Measurements from ENCODE around the gene NEDD4.
"Not testable (repeated sequence)": the region's sequence is repeated elsewhere in the genome, so short reads cannot be mapped to it uniquely, and the experiment has no call there.

The NEDD4 gene

DNA sequence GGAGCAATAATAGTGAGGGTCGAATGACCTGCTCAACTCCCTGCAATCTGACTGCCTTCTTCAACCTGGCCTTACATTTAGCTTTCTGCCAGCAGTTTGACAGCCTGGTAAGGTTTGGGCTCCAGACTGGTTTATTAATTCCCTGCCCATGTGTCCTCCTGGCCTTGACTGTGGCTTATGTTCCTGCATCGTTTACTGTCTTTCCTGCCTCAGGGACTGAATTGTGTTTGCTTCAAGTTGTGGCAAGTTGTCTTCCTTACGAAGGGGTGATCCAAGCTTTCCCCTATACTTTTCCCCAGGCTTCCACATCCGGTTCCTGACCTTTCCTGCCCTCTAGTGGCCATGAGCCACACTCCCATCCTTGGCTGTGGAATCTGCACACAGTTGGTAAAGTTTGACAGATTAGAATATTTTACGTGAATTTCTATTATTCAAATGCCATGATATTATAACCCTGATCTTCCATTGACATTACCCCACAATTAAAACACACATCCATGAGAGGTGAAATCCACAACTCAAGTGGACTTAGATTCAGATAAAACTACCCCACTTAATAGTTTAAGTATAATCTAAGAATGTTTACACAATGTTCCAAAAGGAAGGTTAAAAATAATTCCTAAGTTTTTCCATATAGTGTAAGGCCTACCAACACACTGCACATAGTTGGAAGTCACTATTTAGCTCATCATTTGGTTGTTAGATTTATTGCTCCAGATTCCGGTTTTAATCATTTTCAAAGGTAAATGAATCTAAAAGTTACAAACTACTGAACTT lies 95.7 kb downstream of the NEDD4 start:
- DNase-seq (ENCODE audit: low read depth in 3 of 3): no peak

DNA sequence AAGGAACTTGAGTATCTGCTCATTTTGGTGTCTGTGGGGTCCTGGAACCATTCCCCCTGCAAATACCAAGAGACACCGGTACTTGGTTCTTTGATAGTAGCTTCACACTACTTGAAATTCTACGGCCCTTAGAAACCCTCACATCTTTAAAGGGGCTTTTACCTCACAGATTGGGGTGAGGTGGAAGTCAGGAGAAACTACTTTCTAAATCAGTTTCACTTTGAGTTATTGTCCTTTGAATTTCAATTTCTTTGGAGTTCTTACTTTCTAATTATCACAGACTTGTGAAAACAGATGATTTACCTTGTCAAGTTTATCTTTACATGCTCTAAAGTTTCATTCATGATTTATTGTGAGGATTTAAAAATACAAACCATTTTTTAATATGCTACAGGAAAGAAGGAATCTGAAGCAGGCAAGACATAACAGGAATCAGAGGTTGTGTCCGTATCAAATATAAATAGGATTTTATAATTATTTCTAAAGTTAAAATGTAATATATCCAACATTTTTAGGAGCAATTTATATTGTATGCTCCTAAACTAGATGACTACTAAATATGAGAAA lies 98.9 kb downstream of the NEDD4 start:
- DNase-seq (ENCODE audit: low read depth in 3 of 3): no peak

DNA sequence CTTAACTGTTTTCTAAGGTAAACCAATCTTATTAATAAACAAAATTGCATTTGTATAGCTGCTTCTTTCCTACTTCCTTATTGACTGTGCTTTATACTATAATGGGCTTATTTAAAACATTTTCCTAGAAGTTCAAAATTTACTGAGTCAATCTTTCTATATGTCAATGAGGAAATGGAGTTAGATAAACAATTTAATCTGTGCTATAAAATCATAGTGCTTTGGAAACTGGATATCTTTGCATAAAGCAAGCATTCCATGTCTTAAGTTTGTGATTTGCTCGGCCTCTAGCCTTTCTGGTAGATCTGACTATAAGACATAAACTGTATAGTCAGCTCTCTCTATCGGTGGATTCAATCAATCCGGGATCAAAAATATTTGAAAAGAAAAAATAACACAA lies 99.6 kb downstream of the NEDD4 start:
- no peak for DNase-seq (ENCODE audit: low read depth in 3 of 3)

DNA sequence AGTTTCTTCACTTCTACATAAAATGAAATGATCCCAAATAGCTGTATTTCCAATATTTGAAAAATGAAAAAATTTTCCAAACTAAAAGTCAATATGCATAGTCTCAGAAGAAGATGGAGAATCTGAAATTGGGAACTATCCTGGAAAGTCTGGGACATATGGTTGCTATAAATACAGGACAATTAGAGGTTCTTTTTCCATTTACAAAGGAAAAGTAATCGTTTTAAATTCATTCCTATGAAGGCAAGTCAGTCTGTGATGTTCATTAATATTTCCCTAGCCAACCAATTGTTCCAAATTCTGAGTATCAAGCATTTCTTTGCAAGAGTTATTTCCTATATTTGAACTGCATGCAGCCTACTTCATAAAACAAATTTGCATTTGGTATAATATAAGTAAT lies 102.2 kb downstream of the NEDD4 start:
- DNase-seq (ENCODE audit: low read depth in 3 of 3): no peak

DNA sequence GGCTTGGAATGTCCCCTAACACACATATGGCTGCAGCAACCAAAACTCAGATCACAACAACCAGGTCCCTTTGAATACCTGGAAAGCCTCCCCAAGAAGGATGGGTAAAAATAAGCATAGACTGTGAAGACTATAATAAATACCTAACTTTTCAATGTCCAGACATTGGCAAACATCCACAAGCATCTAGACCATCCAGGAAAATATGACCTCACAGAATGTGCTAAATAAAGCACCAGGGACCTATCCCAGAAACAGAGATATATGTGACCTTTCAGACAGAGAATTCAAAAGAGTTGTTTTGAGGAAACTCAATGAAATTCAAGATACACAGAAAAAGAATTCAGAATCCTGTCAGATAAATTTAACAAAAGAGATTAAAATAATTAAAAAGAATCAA lies 109.2 kb downstream of the NEDD4 start:
- no peak for DNase-seq (ENCODE audit: low read depth in 3 of 3)

DNA sequence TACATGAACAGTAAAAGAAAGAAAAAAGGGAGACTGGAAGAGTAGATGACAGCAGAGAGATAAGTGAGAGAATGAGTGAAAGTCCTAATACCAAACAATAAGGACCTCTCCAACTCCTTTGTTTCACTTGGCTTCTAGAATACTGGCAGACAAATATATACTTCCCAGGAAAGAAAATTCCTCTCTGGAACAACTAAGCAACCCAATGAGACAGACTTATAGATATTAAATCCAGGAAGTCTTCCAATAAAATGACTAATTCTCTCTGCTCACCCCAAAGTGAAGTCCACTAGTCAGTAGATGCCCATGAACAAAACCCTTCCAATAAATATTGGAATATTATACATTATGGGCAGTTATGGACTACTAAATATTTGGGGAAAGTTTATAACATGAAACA lies 114.2 kb downstream of the NEDD4 start:
- no peak for DNase-seq (ENCODE audit: low read depth in 3 of 3)

DNA sequence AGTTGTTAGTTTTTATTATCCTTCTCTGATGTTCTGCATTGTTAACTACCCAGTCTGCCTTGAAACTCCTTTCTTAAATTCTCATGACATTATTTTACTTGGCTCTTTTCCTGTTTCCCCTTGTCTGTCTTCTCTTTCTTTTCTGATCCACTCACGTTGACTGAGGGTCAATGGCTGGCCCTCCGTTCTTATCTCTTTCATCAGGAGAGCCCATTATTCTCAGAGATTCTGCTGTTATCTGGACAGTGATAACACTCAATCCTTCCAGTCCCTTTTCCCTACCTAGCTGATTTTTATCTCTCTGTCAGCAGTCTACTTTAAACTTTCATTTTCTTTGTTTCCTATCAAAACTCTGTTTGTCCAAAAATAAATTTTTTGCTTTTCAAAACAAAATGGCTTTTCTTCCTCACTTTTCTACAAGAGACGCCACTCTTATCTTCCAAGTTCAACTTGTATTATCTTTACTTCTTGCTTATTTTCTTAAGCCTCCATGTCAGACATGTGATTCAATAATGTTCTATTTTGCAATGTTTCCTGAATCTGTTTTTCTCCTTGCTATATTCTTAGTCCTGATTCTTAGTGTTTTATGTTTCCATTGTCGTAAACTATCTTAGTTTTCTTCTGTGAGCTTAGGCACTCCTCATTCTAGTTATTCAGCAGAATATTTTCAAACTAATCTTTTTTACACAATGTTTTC lies 120.2 kb downstream of the NEDD4 start:
- DNase-seq (ENCODE audit: low read depth in 3 of 3): no peak

DNA sequence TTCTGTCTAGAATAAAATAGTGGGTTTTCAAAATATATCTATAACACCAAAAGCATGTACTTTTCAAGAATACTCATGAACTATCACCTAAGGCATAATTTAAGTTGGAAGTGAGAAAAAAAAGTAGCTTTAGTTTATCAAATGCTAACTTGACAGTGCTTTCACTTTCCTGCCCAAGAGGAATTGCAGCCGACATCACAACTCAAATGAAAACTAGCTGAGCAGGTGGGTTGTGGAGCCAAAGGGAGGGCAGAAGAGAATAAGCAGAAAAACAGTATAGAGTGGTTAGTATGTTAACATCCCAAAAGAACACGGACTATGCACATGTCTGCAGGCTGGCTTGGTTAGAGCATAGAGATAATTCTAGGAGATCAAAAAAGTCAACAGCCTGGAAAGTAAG lies 120.9 kb downstream of the NEDD4 start:
- DNase-seq (ENCODE audit: low read depth in 3 of 3): no peak

DNA sequence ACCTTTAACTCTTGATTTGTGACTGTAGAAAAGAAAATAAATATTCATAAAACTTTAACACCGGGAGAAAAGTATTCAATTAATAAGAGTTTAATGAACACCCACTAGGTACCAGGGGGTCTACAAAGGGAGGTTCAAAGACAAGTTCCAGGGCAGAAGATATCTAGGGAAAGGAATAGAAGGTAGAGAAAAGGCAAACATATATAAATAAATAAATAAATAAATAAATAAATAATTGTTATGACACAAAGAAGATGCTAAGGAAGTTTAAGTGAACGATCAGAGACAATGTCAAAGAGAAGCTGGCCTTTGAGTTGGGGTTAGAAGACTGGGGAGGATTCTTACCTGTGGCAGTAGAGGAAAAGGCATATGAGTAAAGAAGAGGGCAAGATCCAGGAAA lies 123.8 kb downstream of the NEDD4 start:
- no peak for DNase-seq (ENCODE audit: low read depth in 3 of 3)

DNA sequence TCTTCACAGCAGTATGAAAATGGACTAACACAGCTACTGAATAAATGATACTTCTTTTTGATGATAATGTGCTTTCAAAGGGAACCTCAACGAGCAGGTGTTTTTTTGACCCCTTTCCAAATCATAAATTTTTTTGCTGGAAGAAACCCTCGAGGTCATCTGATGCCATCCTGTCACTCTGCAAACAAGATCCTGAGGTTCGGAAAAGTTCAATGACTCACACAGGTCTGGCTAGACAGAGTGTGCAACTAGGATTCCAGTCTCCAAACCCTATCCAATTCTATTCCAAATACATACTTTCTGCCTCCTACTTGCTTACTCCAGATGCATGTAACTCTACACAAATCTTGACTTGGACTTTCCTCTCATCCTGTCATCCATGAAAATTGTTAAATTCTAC lies 124.7 kb downstream of the NEDD4 start:
- DNase-seq (ENCODE audit: low read depth in 3 of 3): no peak

DNA sequence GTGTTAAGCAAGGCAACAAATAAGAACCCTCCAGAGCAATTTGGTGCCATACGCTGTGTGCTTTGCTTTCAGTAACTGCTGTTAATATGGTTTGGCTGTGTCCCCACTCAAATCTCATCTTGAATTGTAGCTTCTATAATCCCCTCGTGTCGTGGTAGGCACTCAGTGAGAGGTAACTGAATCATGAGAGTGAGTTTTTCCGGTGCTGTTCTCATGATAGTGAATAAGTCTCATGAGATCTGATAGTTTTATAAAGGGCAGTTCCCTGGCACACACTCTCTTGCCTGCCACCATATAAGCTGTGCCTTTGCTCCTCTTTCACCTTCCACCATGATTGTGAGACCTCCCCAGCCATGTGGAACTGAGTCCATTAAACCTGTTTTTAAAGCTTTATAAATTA lies 125.1 kb downstream of the NEDD4 start:
- DNase-seq (ENCODE audit: low read depth in 3 of 3): not testable (repeated sequence)

DNA sequence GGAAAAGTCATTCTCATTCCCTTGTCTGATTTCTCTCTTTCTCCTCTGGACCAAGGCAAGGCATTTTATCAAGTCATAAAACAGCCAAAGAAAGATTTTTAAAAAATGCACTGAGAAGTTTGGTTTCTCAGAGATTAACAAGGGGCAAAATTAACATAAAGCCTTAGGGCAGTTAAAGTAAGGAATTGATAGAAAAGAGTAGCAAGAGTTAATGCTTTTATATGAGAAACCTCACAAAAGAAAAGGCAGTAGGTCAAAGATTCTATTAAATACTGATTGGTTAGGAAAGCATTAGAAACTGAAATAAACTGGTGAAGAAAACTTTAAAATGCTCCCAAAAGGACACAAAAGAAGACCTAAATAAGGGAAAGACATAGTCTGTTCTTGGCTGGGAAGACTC lies 129.5 kb downstream of the NEDD4 start:
- no peak for DNase-seq (ENCODE audit: low read depth in 3 of 3)

DNA sequence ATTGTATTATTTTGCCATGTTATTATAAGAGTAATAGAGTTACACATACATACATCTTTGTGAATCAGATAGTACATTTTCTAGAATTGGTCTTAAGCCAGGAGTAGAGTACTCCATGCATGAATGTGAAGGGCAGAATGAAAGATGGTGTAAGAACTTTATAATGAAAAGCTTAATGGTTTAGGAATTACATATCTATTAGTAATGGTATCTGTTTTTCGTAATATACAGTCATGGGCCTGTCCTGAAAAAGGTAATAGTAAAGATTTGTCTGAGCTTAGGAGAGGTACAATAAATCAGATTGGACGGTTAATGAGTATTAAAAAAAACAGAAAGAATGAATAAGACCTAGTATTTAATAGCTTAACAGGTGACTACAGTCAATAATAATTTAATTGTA lies 132.3 kb downstream of the NEDD4 start:
- DNase-seq (ENCODE audit: low read depth in 3 of 3): no peak

DNA sequence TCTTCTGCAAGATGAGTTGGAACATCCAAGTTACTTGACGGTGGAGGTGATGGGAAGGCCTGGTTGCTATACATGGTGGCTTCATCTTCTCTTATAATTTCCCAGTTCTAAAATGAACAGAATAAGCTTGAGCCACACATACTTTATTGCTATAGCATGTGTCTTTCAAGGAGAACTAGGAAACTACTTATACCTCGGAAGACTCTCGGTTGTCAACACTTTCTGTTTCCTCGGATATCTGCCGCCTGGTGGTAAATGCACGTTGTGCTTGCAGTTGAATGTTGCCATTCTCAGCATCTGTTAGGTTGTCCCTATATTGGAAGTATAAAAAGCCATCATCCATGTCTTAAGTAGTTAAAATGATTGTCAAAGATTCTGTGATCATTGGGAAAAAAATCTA lies 132.9 kb downstream of the NEDD4 start:
- no peak for DNase-seq (ENCODE audit: low read depth in 3 of 3)

DNA sequence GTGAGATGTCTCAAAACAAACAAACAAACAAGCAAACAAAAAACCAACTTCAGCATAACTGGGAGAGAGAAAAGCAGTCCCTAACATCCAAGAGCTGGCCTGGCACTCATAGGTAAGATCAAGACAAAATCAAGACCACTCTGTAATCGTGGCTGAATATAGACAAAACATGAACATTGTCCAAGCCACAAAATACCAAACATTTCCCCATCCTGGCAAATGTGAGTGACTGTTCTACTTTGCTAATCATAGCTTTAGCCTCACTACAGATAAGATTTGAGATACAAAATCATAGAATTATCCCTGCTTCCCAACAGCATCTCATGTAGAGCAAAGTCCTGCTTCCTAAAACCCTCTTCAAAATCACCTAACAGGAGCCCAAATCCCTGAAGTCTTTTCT lies 133.7 kb downstream of the NEDD4 start:
- no peak for DNase-seq (ENCODE audit: low read depth in 3 of 3)

DNA sequence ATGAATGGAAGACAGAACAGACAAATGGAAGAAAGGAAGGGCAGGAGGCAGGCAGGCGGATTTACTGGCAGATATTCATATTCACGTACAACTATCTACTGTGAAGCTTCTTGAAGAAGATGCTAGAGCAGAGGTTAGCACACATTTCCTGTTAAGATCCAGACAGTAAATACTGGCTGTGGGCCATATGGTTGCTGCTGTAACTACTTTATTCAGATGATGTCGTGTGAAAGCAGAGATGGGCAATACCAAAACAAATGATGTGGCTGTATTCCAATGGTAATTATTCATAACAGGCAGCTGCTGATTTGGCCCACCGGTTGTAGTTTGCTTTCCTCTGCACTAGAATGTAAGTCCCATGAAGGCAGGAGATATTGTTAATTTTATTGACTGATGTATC lies 134.8 kb downstream of the NEDD4 start:
- DNase-seq (ENCODE audit: low read depth in 3 of 3): no peak

DNA sequence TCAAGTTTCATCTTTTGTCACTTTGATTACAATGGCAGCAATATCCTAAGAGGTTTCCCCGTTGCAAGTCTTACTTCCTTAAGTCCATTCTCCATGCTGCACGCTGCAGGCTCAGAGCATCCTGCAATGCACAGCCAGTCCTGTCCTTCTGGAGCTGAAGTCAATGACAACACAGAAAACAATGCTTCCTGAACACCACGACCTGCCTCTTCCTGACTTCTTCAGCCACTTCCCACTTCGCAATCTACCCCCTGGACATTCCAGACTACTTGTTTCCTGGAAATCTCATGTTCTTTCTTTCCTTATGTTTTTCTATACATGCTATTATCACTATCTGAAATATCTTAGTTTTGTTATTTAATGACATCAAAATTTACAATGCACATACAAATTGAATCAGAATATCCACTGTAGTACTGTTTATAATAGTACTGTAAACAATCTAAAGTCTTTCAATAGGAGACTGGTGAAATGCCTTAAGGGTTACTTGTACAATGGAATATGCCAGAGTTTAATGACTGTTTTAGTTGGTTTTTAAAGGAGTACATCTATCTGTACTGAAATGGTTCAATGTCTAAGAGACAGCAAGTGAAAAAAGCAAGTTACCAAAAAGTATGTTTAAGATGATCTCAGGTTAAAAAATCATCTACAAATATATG lies 136.8 kb downstream of the NEDD4 start:
- no peak for DNase-seq (ENCODE audit: low read depth in 3 of 3)

DNA sequence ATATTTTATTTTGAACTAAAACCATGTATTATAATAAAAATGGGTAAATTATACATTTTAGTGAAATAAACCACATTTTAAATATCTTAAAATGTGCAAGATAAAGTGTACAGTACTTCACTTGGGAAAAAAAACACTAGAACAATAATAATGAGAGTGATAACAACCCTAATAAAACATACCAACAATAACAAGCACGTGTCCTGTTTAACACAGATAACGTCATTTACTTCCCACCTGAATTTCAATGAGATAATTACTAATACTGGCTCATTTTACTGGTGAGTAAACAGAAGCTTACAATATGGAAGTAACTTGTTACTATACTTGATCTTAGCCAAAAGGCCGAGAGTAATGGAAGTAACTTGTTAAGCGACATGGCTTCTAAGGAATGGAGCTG lies 140.3 kb downstream of the NEDD4 start:
- DNase-seq (ENCODE audit: low read depth in 3 of 3): no peak

DNA sequence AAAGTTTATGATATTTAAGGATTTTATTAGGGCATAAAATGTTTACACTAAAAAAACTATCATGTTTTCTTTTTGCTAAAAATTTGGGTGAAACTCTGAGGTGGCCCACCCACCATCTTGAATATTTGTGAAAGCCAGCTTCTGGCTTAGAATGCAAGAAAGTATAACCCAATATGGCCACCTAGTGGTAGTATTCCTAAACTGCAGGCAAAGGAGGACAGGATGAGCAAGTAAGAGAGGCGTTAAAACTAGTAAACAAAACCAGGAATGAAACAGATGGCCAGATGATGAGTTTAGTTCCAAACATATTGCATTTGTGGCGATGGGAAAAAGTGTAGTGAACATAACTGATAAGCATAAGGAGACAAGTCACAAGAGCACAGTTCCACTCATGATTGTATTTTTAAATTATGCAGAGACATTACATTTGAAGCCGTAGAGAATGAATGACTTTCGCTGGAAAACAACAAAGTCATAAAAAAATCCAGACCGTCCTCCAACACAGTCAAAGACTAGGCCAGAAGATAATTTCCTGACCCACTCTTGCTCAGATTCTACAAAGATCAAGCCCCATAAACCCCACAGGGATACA lies 147.2 kb downstream of the NEDD4 start:
- peak in 2 of 3 donors; percentile 17 to 33 for DNase-seq (ENCODE audit: low read depth in 3 of 3)

DNA sequence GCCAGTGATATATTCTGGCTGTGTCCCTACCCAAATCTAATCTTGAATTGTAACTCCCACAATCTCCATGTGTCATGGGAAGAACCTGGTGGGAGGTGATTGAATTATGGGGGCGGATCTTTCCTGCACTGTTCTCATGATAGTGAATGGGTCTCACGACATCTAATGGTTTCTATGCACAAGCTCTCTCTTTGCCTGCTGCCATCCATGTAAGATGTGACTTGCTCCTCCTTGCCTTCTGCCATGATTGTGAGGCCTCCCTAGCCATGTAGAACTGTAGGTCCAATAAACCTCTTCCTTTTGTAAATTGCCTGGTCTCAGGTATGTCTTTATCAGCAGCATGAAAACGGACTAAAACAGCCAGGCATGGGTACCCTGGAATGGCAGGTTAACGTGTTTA lies 150.5 kb downstream of the NEDD4 start:
- DNase-seq (ENCODE audit: low read depth in 3 of 3): not testable (repeated sequence)

DNA sequence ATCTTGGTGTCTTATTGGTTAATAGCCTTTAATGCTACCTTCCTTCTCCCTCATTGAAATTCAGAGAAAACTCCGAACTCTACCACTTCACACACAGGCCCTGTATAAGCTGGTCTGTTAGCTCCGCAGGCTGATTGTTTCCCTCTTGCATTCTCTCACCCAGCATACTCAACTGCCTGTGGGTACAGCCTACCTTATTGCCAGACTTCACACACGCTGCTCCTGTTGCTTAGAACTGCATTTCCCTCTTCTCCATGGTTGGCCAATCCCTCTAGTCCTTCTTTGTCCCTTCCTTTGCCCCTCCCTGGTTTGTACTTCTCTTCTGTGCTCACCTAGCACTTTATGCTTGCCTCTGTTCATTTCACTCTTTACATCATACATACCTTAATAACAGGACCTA lies 157.5 kb downstream of the NEDD4 start:
- no peak for DNase-seq (ENCODE audit: low read depth in 3 of 3)

DNA sequence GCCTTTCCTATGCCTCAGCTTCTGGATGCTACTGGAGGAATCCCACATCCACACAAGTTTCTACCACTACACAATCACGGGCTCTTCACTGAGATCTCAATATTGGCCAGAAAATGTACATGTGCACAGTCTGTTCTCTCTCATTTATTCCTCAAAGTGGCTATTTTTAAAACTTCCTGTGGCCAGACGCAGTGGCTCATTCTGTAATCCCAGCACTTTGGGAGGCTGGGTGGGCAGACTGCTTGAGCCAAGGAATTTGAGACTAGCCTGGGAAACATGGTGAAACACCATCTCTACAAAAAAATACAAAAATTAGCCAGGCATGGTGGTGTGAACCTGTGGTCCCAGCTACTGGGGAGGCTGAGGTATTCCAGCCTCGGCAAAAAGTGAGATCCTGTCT lies 159.1 kb downstream of the NEDD4 start:
- no peak for DNase-seq (ENCODE audit: low read depth in 3 of 3)

Measured in stimulated activated CD4-positive, alpha-beta T cell treated with anti-CD3 and anti-CD28 coated beads, TNF-alpha, amount 100 ng/mL, for 48 hours (primary cell).